Measurements from ENCODE around the gene EIF3L.
A peak's percentile ranks its signal among the peaks of the same experiment; 100 is the strongest.

Gene EIF3L

DNA sequence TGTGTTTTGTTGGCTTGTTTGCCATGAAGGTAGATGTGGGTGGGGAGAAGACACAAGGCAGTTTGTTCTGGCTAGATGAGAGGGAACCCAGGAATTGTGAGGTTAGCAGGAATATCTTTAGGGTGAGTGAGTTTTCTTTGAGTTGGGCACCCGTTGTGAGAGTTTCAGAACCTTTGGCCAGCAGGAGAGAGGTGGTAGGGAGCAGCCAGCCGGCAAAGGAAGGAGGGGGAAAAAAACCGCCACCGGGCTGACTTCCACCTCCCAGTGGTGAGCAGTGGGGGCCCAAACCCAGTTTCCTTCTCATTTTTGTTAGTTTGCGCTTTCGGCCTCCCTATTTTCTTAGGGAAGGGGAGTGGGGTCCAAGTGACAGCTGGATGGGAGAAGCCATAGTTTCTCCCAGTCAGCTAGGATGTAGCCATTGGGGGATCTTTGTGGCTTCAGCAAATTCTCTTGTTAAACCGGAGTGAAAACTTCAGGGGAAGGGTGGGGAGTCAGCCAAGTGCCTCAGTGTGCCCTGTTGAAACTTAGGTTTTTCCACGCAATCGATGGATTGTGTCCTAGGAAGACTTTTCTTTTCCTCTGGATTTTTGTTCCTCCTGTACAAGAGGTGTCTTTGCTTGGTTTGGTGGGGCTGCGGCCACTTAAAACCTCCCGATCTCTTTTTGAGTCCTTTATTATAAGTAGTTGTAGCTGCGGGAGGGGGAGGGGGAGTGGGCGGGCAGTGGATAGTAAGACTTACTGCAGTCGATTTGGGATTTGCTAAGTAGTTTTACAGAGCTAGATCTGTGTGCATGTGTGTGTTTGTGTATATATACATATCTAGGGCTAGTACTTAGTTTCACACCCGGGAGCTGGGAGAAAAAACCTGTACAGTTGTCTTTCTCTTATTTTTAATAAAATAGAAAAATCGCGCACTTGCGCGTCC, 42.5 kb upstream of the EIF3L start:
- Histone ChIP-seq H3K4me1 (ENCODE audit: control insufficient read depth, insufficient read depth, low read length, poor library complexity, severe bottlenecking) (peaks cover 37% of the 10 kb centered on the region), H3K9me3 (ENCODE audit: control insufficient read depth, low read length) (no peaks in the 10 kb centered on the region), H3K27ac (ENCODE audit: insufficient read depth, low read length, poor library complexity, severe bottlenecking) (no peak overlapping the region), H3K36me3 (ENCODE audit: control insufficient read depth, insufficient read depth, low read length) (no peaks in the 10 kb centered on the region), H3K4me3 (ENCODE audit: insufficient read depth, low read depth, low read length, poor library complexity, severe bottlenecking) (no peak overlapping the region), H3K27me3 (replicated peaks; ENCODE audit: control insufficient read depth, insufficient read depth, low read length, poor library complexity, severe bottlenecking) (peaks cover 48% of the 10 kb centered on the region)
- DNase-seq = no peak

DNA sequence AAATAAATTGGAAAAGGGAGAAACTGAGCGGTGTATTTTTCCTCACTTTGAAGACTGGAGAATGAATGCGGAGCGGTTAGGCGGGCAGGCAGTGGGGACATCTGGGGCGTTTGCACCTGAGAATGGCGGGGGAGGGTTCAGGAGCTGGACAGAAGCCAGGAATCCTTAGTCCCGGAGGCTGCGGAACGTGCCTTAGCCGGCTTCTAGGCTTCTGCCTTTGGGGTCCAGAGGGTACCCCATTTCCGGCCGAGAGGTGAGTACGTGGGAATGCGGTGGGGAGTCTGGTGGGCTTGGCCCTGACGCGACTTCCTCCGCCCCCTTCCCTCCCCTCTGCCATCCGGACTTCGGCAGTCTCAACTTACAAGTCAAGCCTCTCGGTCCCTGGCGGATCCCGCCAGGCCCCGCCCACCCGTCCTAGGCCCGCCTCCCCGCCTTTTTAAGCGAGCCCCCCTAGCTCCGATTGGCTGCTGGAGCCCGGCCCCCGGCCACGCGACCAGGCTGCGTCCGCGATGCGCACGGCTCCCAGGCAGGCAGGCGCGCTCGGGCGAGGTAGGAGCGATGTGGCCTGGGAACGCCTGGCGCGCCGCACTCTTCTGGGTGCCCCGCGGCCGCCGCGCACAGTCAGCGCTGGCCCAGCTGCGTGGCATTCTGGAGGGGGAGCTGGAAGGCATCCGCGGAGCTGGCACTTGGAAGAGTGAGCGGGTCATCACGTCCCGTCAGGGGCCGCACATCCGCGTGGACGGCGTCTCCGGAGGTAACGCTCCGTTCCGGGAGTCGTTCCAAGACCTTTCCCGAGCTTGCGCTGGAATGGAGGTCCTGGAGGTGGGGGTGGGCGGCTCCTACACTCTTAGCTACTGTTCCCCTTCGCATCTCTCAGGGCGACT, 41.6 kb upstream of the EIF3L start, which contains the start of gene GCAT:
TSS of gene GCAT (plus strand) at position 525 of the 884 bp plus-strand sequence. CDS start at position 559, 34 bp downstream.
- peaks cover 44% of the 10 kb centered on the region for H3K27me3 ChIP-seq (replicated peaks; ENCODE audit: control insufficient read depth, insufficient read depth, low read length, poor library complexity, severe bottlenecking)
- H3K4me1 ChIP-seq (ENCODE audit: control insufficient read depth, insufficient read depth, low read length, poor library complexity, severe bottlenecking) = peaks cover 31% of the 10 kb centered on the region
- no peak within 1 kb of the TSS for H3K27ac ChIP-seq (ENCODE audit: insufficient read depth, low read length, poor library complexity, severe bottlenecking)
- H3K9me3 ChIP-seq (ENCODE audit: control insufficient read depth, low read length) = no peaks in the 10 kb centered on the region
- DNase-seq = peak; percentile 56 to 77 (median 70)
- H3K36me3 ChIP-seq (ENCODE audit: control insufficient read depth, insufficient read depth, low read length) = no peaks in the 10 kb centered on the region
- peak within 1 kb of the TSS; percentile 50 for H3K4me3 ChIP-seq (ENCODE audit: insufficient read depth, low read depth, low read length, poor library complexity, severe bottlenecking)

DNA sequence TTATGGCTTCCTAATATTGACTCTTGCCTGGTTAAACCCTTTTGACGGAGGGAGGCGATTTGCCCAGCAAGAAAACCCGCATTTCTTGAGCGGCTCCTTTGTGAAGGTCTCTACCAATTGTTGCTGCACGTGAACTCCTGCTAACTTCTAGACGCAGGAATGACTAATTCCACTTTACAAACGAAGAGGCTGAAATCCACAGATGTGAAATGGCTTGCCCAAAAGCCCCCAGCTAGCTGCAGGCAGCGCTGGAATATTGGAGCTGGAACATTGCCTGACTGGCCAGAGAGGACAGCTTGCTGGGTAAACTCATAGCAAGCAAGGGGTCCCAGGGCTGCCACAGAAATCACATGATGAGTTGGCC, 40.9 kb upstream of the EIF3L start:
- H3K27me3 ChIP-seq (replicated peaks; ENCODE audit: control insufficient read depth, insufficient read depth, low read length, poor library complexity, severe bottlenecking) = peaks cover 38% of the 10 kb centered on the region
- no peaks in the 10 kb centered on the region for H3K36me3 ChIP-seq (ENCODE audit: control insufficient read depth, insufficient read depth, low read length)
- no peaks in the 10 kb centered on the region for H3K9me3 ChIP-seq (ENCODE audit: control insufficient read depth, low read length)
- peak overlapping the region; percentile 50 for H3K4me3 ChIP-seq (ENCODE audit: insufficient read depth, low read depth, low read length, poor library complexity, severe bottlenecking)
- no peak for DNase-seq
- H3K4me1 ChIP-seq (ENCODE audit: control insufficient read depth, insufficient read depth, low read length, poor library complexity, severe bottlenecking) = peaks cover 25% of the 10 kb centered on the region
- H3K27ac ChIP-seq (ENCODE audit: insufficient read depth, low read length, poor library complexity, severe bottlenecking) = no peak overlapping the region

DNA sequence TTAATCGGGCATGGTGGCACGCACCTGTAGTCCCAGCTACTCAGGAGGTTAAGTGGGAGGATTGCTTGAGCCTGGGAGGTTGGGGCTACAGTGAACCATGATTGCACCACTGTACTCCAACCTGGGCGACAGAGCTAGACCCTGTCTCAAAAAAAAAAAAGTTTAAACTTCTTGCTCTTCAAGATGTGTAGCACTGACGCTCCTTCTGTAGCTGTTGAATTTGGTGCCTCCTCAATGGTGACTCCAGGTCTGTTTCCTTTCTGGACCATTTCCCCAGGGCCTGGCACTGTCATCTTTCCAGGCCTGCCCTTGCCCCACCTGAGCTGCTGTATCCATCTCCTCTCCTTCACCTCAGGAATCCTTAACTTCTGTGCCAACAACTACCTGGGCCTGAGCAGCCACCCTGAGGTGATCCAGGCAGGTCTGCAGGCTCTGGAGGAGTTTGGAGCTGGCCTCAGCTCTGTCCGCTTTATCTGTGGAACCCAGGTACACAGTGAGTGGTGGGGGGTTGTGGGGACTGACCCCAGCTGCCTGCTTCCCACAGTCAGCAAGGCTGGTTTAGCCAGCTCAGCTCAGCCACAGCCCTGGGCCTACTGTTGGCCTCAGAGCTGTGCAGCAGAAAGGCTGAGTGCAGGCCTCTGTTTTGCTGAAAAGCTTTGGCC, 39.4 kb upstream of the EIF3L start:
- Histone ChIP-seq H3K36me3 (ENCODE audit: control insufficient read depth, insufficient read depth, low read length) (no peaks in the 10 kb centered on the region), H3K4me1 (ENCODE audit: control insufficient read depth, insufficient read depth, low read length, poor library complexity, severe bottlenecking) (peaks cover 25% of the 10 kb centered on the region), H3K27me3 (replicated peaks; ENCODE audit: control insufficient read depth, insufficient read depth, low read length, poor library complexity, severe bottlenecking) (peaks cover 34% of the 10 kb centered on the region), H3K4me3 (ENCODE audit: insufficient read depth, low read depth, low read length, poor library complexity, severe bottlenecking) (no peak overlapping the region), H3K27ac (ENCODE audit: insufficient read depth, low read length, poor library complexity, severe bottlenecking) (no peak overlapping the region), H3K9me3 (ENCODE audit: control insufficient read depth, low read length) (no peaks in the 10 kb centered on the region)
- DNase-seq = no peak

DNA sequence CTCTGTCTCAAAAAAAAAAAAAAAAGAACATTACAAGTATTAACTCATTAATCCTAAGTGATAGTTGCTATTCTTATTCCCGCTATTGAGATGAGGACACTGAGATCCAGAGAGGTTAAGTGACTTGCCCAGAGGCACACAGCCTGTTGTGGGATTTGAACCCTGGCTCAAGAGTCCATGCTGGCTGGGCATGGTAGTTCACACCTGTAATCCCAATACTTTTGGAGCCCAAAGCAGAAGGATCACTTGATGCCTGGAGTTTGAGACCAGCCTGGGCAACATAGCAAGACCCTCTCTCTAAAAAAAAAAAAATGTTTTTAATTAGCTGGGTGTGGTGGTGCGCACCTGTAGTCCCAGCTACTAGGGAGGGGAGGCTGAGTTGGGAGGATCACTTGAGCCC, 37.4 kb upstream of the EIF3L start:
- H3K27ac ChIP-seq (ENCODE audit: insufficient read depth, low read length, poor library complexity, severe bottlenecking) = no peak overlapping the region
- H3K36me3 ChIP-seq (ENCODE audit: control insufficient read depth, insufficient read depth, low read length) = no peaks in the 10 kb centered on the region
- DNase-seq = no peak
- H3K9me3 ChIP-seq (ENCODE audit: control insufficient read depth, low read length) = no peaks in the 10 kb centered on the region
- no peak overlapping the region for H3K4me3 ChIP-seq (ENCODE audit: insufficient read depth, low read depth, low read length, poor library complexity, severe bottlenecking)
- H3K4me1 ChIP-seq (ENCODE audit: control insufficient read depth, insufficient read depth, low read length, poor library complexity, severe bottlenecking) = peaks cover 16% of the 10 kb centered on the region
- peaks cover 20% of the 10 kb centered on the region for H3K27me3 ChIP-seq (replicated peaks; ENCODE audit: control insufficient read depth, insufficient read depth, low read length, poor library complexity, severe bottlenecking)

DNA sequence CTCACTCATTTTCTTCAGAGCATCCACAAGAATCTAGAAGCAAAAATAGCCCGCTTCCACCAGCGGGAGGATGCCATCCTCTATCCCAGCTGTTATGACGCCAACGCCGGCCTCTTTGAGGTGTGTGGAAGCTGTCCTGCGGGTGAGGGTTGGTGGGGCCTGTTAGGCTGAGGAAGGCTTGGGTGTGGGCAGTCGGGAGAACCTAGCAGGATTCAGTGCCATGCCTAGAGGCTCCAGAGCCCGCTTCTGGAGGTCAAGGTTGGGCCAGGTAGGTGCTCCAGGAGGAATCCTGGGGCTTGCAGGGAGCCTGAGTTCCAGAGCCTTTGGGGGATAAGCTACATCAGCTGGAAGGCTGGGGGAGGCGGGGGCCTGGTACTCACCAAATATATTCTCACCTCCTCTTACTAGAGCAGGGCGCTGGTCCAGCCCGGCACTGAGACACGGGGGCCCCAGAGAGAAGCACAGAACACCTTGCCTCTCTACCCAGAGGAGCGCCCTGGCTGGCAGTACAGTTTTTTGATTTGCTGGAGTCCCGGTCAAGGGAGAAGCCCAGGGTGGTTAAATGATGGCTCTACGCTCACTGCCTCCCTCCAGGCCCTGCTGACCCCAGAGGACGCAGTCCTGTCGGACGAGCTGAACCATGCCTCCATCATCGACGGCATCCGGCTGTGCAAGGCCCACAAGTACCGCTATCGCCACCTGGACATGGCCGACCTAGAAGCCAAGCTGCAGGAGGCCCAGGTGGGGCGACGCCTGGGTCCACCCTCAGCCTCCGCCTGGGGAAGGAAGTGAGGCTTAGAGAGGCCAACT, 36.1 kb upstream of the EIF3L start:
- peaks cover 8% of the 10 kb centered on the region for H3K27me3 ChIP-seq (replicated peaks; ENCODE audit: control insufficient read depth, insufficient read depth, low read length, poor library complexity, severe bottlenecking)
- H3K4me1 ChIP-seq (ENCODE audit: control insufficient read depth, insufficient read depth, low read length, poor library complexity, severe bottlenecking) = peaks cover 12% of the 10 kb centered on the region
- no peak overlapping the region for H3K4me3 ChIP-seq (ENCODE audit: insufficient read depth, low read depth, low read length, poor library complexity, severe bottlenecking)
- no peak for DNase-seq
- no peak overlapping the region for H3K27ac ChIP-seq (ENCODE audit: insufficient read depth, low read length, poor library complexity, severe bottlenecking)
- H3K9me3 ChIP-seq (ENCODE audit: control insufficient read depth, low read length) = no peaks in the 10 kb centered on the region
- H3K36me3 ChIP-seq (ENCODE audit: control insufficient read depth, insufficient read depth, low read length) = no peaks in the 10 kb centered on the region

DNA sequence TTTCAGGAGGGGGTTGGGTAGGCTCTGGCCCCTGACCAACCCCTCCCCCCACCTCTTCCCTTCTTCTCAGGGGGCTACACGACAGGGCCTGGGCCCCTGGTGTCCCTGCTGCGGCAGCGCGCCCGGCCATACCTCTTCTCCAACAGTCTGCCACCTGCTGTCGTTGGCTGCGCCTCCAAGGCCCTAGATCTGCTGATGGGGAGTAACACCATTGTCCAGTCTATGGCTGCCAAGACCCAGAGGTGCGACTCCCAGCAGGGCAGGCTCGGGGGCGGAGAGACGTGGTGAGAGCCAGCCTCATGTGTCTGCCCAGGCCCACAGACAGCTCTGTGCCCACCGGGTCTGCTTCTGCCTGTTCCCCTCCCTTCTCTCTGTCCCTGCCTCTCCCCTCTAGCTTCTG, 33.6 kb upstream of the EIF3L start:
- no peaks in the 10 kb centered on the region for H3K27me3 ChIP-seq (replicated peaks; ENCODE audit: control insufficient read depth, insufficient read depth, low read length, poor library complexity, severe bottlenecking)
- H3K4me1 ChIP-seq (ENCODE audit: control insufficient read depth, insufficient read depth, low read length, poor library complexity, severe bottlenecking) = peaks cover 19% of the 10 kb centered on the region
- H3K4me3 ChIP-seq (ENCODE audit: insufficient read depth, low read depth, low read length, poor library complexity, severe bottlenecking) = no peak overlapping the region
- DNase-seq = no peak
- no peaks in the 10 kb centered on the region for H3K9me3 ChIP-seq (ENCODE audit: control insufficient read depth, low read length)
- H3K36me3 ChIP-seq (ENCODE audit: control insufficient read depth, insufficient read depth, low read length) = no peaks in the 10 kb centered on the region
- no peak overlapping the region for H3K27ac ChIP-seq (ENCODE audit: insufficient read depth, low read length, poor library complexity, severe bottlenecking)

DNA sequence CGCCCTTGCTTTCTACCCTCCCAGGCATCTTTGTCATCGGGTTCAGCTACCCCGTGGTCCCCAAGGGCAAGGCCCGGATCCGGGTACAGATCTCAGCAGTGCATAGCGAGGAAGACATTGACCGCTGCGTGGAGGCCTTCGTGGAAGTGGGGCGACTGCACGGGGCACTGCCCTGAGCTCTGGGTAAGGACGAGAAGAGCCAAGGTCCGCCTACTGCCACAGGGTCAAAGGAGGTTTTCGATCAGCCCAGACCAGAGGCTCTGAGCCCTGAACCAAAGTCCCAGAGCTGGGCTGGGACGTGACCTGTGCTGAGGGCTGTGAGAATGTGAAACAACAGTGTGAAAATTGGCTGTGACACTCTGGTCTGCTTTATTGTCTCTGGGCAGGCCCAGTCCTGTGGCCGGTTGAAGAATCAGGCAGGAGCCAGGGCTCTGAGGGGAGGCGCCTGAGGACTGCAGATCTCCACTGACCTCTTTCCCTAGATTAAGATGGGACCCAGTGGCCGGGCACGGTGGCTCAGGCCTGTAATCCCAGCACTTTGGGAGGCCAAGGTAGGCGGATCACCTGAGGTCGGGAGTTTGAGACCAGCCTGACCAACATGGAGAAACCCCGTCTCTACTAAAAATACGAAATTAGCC, 32.6 kb upstream of the EIF3L start:
- no peak for DNase-seq
- Histone ChIP-seq H3K4me1 (ENCODE audit: control insufficient read depth, insufficient read depth, low read length, poor library complexity, severe bottlenecking) (peaks cover 19% of the 10 kb centered on the region), H3K27ac (ENCODE audit: insufficient read depth, low read length, poor library complexity, severe bottlenecking) (no peak overlapping the region), H3K36me3 (ENCODE audit: control insufficient read depth, insufficient read depth, low read length) (no peaks in the 10 kb centered on the region), H3K4me3 (ENCODE audit: insufficient read depth, low read depth, low read length, poor library complexity, severe bottlenecking) (no peak overlapping the region), H3K9me3 (ENCODE audit: control insufficient read depth, low read length) (no peaks in the 10 kb centered on the region), H3K27me3 (replicated peaks; ENCODE audit: control insufficient read depth, insufficient read depth, low read length, poor library complexity, severe bottlenecking) (no peaks in the 10 kb centered on the region)

Data from effector memory CD4-positive, alpha-beta T cell (primary cell).